Thyroid gland (tissue), 4 donors: ENCODE results near the gene LEP.

ENCODE experiments used
- POLR2A ChIP-seq, 2 donors: fragments of 450-650 bp; IDR thresholded peaks; one replicate each; pipeline ENCODE4 v1.6.1; 2017; ENCODE audit warnings: antibody characterized with exemption in 2 of 2, mild to moderate bottlenecking in 2 of 2, moderate library complexity in 1 of 2
- TF ChIP-seq, protein P1 (sequence below), 6 experiments: fragments of 200-600 bp in 3 of 6; fragments of 450-650 bp in 3 of 6; sonication (generic) in 3 of 6; IDR thresholded peaks; one replicate each; pipeline ENCODE4 v1.5.1; 2016 to 2019; ENCODE audit warnings: antibody characterized with exemption in 6 of 6, mild to moderate bottlenecking in 2 of 6, inconsistent platforms in 1 of 6, moderate library complexity in 1 of 6

DNA sequence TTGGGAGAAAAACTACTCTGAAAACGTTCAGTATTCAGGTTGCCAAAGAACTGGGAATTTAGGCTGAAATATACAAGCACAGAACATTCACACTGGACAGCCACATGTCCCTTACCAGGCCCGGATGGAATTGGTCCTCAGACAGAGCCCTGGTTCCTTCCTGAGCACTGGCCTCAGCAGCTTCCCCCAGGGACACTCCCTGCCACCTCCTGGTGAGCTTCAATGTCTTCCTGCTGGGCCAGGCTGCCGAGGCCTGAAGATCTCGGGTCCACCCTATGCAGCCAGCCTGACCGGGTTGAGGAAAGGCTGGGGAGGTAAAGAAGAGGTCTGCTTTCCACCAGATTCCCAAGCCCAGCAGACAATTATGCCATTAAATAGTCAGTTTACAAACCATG, 24.8 kb downstream of the LEP start:
- TF ChIP-seq, protein P1, sequence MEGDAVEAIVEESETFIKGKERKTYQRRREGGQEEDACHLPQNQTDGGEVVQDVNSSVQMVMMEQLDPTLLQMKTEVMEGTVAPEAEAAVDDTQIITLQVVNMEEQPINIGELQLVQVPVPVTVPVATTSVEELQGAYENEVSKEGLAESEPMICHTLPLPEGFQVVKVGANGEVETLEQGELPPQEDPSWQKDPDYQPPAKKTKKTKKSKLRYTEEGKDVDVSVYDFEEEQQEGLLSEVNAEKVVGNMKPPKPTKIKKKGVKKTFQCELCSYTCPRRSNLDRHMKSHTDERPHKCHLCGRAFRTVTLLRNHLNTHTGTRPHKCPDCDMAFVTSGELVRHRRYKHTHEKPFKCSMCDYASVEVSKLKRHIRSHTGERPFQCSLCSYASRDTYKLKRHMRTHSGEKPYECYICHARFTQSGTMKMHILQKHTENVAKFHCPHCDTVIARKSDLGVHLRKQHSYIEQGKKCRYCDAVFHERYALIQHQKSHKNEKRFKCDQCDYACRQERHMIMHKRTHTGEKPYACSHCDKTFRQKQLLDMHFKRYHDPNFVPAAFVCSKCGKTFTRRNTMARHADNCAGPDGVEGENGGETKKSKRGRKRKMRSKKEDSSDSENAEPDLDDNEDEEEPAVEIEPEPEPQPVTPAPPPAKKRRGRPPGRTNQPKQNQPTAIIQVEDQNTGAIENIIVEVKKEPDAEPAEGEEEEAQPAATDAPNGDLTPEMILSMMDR (IDR thresholded peaks at IDR 0.05), result no peak
- no peak for TF ChIP-seq POLR2A (IDR thresholded peaks at IDR 0.05)
